Activated naive CD4-positive, alpha-beta T cell treated with anti-CD3 and anti-CD28 coated beads, Interleukin-2, amount 50 U/mL, for 24 hours (primary cell): ENCODE data around the gene SEMA5B.

ENCODE experiments used
- H3K27ac Mint-ChIP-seq: one replicate; pipeline ENCODE4 v1.8.0; 2021; ENCODE audit warnings: mild to moderate bottlenecking, mixed read lengths
- H3K27me3 Mint-ChIP-seq: one replicate; pipeline ENCODE4 v1.8.0; 2021; ENCODE audit warnings: mixed read lengths
- H3K36me3 Mint-ChIP-seq: one replicate; pipeline ENCODE4 v1.8.0; 2021; ENCODE audit warnings: mixed read lengths
- H3K4me1 Mint-ChIP-seq: one replicate; pipeline ENCODE4 v1.8.0; 2021; ENCODE audit warnings: mixed read lengths
- H3K4me3 Mint-ChIP-seq: one replicate; pipeline ENCODE4 v1.8.0; 2021; ENCODE audit warnings: mild to moderate bottlenecking, mixed read lengths
- H3K9me3 Mint-ChIP-seq: one replicate; pipeline ENCODE4 v1.8.0; 2021; ENCODE audit warnings: mixed read lengths

The SEMA5B gene, protein sequence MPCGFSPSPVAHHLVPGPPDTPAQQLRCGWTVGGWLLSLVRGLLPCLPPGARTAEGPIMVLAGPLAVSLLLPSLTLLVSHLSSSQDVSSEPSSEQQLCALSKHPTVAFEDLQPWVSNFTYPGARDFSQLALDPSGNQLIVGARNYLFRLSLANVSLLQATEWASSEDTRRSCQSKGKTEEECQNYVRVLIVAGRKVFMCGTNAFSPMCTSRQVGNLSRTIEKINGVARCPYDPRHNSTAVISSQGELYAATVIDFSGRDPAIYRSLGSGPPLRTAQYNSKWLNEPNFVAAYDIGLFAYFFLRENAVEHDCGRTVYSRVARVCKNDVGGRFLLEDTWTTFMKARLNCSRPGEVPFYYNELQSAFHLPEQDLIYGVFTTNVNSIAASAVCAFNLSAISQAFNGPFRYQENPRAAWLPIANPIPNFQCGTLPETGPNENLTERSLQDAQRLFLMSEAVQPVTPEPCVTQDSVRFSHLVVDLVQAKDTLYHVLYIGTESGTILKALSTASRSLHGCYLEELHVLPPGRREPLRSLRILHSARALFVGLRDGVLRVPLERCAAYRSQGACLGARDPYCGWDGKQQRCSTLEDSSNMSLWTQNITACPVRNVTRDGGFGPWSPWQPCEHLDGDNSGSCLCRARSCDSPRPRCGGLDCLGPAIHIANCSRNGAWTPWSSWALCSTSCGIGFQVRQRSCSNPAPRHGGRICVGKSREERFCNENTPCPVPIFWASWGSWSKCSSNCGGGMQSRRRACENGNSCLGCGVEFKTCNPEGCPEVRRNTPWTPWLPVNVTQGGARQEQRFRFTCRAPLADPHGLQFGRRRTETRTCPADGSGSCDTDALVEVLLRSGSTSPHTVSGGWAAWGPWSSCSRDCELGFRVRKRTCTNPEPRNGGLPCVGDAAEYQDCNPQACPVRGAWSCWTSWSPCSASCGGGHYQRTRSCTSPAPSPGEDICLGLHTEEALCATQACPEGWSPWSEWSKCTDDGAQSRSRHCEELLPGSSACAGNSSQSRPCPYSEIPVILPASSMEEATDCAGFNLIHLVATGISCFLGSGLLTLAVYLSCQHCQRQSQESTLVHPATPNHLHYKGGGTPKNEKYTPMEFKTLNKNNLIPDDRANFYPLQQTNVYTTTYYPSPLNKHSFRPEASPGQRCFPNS

GRCh38 chr3:123027292-123028232 is at the start of gene SEMA5B:
TSS of gene SEMA5B (minus strand) at chr3:123027763. CDS start at chr3:122961263, 66,500 bp downstream.
- Mint-ChIP-seq H3K36me3 (no peaks in the 10 kb centered on the region), H3K9me3 (no peaks in the 10 kb centered on the region), H3K27me3 (peaks cover 45% of the 10 kb centered on the region), H3K27ac (peak within 1 kb of the TSS; percentile 15), H3K4me1 (peaks cover 11% of the 10 kb centered on the region), H3K4me3 (peak within 1 kb of the TSS; percentile 83)

DNA sequence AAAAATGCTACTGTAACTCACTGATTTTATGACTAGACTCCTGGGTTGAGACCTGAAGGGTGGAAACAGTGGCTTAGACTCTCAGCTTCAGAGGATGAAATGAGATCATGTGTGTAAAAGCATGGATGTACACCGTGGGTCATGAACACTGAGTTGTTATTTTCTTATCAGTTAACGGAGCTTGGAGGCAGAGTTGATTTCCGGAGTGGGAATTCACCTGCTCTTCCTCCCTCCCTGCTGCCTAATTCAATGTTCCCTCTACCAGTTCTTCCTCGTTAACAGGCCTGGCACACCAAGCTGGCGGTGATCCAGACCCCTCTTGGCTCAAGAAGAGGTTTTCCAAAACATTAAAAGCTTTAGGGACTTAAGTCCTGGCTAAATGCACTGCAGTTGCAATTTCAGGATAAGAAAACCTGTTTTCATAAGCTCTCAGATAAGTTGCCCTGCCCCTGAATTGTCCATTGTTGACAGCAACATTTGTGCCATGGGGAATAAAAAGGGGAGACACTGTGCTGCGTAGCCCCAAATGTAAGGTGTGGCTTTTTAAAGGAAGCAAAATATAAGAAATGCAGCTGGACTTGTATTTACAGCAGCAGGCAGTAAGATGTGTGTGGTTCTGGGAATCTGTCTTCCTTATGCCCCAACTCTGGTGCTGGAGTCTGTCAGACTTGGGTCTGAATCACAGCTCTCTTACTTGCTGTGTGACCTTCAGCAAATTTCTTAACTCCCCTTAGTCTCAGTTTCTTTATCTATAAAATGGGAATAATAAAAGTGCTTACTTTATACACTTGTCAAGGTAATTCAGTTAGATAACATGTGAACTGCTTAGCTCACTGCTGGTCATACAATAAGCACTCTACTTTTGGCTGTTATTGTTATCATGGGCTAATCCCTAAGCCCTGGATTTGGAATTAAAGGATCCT is 49.2 kb upstream of the SEMA5B start:
- Mint-ChIP-seq H3K4me3 (no peak overlapping the region), H3K36me3 (peaks cover 6% of the 10 kb centered on the region), H3K27me3 (no peaks in the 10 kb centered on the region), H3K27ac (no peak overlapping the region), H3K4me1 (peaks cover 27% of the 10 kb centered on the region), H3K9me3 (no peaks in the 10 kb centered on the region)

- H3K4me1 Mint-ChIP-seq, result peaks cover 29% of the 10 kb centered on the region
- H3K9me3 Mint-ChIP-seq, result no peaks in the 10 kb centered on the region
- peaks cover 6% of the 10 kb centered on the region for H3K36me3 Mint-ChIP-seq
- H3K27ac Mint-ChIP-seq, result no peak overlapping the region
- H3K4me3 Mint-ChIP-seq, result no peak overlapping the region
- no peaks in the 10 kb centered on the region for H3K27me3 Mint-ChIP-seq
Observed at GRCh38 chr3:123076112-123076495, 48.5 kb upstream of the SEMA5B start.

DNA sequence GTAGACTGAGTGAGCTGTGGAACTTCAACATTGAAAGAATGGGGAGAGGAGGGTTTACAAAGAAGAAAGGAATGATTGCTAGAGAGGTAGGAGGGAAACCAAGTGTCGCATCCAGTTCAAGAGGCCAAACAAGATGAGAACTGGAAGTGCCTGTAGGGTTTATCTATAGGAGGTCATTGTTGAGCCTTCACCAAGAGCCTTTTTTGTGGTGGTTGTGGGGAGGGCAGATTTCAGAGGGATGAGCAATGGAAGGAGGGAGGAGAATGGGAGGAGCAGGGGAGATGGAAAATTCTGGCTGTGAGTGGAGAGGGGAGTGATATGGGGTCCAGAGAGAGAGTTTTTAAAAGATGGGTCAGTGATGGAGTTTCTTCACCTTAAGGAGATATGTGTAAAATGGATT is 47.8 kb upstream of the SEMA5B start:
- peaks cover 29% of the 10 kb centered on the region for H3K4me1 Mint-ChIP-seq

DNA sequence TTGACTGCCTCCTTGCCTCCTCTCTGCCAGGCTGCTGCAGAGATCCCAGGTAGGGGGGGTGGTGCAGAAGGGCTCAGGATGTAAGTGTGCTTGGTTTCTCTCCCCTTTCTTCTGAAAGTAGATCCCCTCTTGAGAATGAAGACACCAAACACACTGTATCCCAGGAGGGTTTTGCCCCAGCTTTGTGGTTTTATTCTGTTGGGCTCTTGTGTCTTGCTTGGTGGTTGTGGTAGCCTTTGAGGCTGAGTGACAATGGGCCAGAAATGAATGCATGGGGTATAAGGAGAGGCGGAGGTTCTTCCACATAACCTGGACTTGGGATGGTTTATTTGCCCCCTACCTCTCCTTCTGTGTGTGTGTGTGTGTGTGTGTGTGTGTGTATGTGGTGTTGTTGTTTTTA is 45.0 kb upstream of the SEMA5B start:
- Mint-ChIP-seq H3K4me3 (no peak overlapping the region), H3K27me3 (no peaks in the 10 kb centered on the region), H3K9me3 (no peaks in the 10 kb centered on the region), H3K27ac (no peak overlapping the region), H3K36me3 (peaks cover 4% of the 10 kb centered on the region), H3K4me1 (peaks cover 40% of the 10 kb centered on the region)

More for the DNA sequence above, 47.8 kb upstream of the SEMA5B start:
- Mint-ChIP-seq H3K4me3 (no peak overlapping the region), H3K27me3 (no peaks in the 10 kb centered on the region), H3K36me3 (peaks cover 6% of the 10 kb centered on the region), H3K9me3 (no peaks in the 10 kb centered on the region), H3K27ac (no peak overlapping the region)

- no peak overlapping the region for H3K27ac Mint-ChIP-seq
- H3K4me1 Mint-ChIP-seq, result peaks cover 40% of the 10 kb centered on the region
- no peaks in the 10 kb centered on the region for H3K27me3 Mint-ChIP-seq
- no peaks in the 10 kb centered on the region for H3K9me3 Mint-ChIP-seq
- peaks cover 4% of the 10 kb centered on the region for H3K36me3 Mint-ChIP-seq
- no peak overlapping the region for H3K4me3 Mint-ChIP-seq
Observed at GRCh38 chr3:123072152-123072551, 44.6 kb upstream of the SEMA5B start.

- Mint-ChIP-seq H3K27me3 (no peaks in the 10 kb centered on the region), H3K36me3 (peaks cover 4% of the 10 kb centered on the region), H3K4me1 (peaks cover 43% of the 10 kb centered on the region), H3K9me3 (no peaks in the 10 kb centered on the region), H3K4me3 (no peak overlapping the region), H3K27ac (peak overlapping the region; percentile 19)
Observed at GRCh38 chr3:123071581-123071980, 44.0 kb upstream of the SEMA5B start.

DNA sequence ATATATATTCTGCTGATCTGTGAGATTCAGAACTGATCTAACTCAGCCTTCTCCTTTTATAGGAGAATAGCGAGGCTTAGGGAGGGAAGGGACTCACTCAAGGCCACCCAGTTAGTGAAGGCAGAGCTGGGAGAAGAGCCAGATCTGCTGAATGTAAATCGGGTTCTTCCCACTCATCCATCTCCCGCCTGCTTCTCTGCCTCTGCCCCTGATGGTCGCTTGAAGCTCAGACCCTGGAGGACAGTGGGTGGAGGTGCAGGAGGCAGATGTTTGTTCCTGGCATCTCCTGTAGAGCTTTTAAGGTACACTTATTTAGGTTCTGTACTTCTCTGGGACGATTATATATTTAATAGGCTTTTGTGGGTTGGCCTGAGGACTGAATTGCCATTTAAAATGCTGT is 43.6 kb upstream of the SEMA5B start:
- peaks cover 47% of the 10 kb centered on the region for H3K4me1 Mint-ChIP-seq
- no peaks in the 10 kb centered on the region for H3K9me3 Mint-ChIP-seq
- H3K36me3 Mint-ChIP-seq, result peaks cover 4% of the 10 kb centered on the region
- no peaks in the 10 kb centered on the region for H3K27me3 Mint-ChIP-seq
- no peak overlapping the region for H3K4me3 Mint-ChIP-seq
- no peak overlapping the region for H3K27ac Mint-ChIP-seq

- Mint-ChIP-seq H3K9me3 (no peaks in the 10 kb centered on the region), H3K4me1 (peaks cover 42% of the 10 kb centered on the region), H3K27ac (no peak overlapping the region), H3K4me3 (no peak overlapping the region), H3K36me3 (peaks cover 4% of the 10 kb centered on the region), H3K27me3 (no peaks in the 10 kb centered on the region)
Observed at GRCh38 chr3:123070510-123070909, 42.9 kb upstream of the SEMA5B start.

GRCh38 chr3:123068601-123069381 is 41.2 kb upstream of the SEMA5B start:
- Mint-ChIP-seq H3K27ac (no peak overlapping the region), H3K9me3 (no peaks in the 10 kb centered on the region), H3K36me3 (peaks cover 4% of the 10 kb centered on the region), H3K4me1 (peaks cover 37% of the 10 kb centered on the region), H3K27me3 (no peaks in the 10 kb centered on the region), H3K4me3 (peak overlapping the region; percentile 97)

DNA sequence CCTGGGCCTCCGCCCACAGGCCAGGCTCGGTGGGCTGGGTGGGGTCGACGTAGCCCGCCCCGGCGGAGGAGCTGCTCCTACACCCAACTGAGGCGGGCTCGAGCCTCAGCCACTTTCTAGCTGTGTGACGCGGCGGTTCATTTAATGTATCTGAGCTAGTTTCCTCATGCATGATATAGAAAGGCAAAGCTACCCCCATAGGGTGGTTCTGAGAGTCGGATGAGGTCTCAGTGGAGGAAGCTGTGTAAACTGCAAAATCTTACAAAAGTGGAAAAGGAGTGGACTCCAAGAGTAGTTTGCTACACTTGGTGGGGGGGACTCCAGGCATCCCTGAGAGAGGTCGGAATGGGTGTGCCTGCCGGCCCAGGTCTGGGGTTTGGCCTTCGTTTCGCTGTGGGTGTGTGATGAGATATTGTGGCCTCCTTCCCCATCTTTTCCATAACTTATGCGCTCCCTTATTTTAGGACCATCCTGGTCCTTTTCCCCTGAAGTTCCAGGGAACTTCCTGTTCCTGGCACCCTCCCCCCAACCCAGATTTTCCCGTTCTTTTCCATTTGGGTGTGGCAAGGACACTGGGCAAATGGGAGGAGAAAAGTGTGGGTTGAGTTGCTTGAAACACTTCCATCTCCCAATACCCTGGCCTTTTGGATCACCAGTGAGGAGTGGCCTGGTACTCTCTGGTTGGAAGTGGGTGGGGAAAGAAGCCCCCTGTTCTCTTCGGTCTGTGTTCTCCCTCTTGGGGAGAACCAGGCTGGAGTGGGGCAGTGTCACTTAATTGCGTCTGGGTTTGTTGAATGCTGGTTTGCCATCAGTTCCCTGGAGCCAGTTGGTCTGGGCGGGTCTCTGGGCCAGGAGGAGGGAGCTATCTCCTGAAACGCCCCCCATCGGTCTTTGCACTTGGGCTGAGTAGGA is 40.4 kb upstream of the SEMA5B start:
- Mint-ChIP-seq H3K4me3 (peak overlapping the region; percentile 97), H3K9me3 (no peaks in the 10 kb centered on the region), H3K36me3 (peaks cover 4% of the 10 kb centered on the region), H3K4me1 (peaks cover 34% of the 10 kb centered on the region), H3K27ac (peak overlapping the region; percentile 79), H3K27me3 (no peaks in the 10 kb centered on the region)

DNA sequence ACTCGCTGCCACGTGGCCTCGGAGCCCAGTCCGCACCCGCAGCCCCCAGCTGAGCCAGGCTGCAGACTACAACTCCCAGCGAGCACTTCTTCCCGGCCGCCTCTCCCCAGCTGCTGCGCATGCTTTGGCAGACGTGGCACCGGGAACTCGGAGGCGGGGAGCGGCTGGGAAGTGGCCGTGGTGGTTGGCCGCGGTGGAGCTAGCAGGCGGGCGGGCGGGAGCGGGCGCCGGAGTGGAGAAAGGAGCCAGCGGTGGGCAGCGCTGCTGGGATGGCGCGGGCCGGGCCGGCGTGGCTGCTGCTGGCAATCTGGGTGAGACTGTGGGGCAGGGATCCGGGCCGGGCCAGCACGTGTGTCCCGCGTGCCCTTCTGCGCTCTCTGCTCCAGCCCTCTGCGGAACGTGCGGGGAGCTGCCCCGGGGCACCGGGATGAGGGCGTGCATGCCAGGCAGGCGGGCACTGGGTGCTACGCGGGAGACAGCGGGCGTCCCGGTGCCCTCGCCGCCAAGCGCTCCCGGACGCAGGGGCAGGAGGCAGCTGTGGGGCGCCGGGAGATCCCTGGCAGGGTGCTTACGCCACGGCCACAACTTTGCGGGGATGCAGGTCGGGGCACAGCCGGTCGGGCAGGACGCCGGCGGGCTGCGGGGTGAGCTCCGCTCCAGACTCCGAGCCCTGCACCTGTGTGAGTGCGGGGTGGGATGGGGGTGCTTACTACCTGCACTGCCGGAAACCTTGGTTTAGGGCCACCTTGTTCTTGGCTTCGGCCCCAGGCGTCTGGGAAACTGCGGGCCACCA is 39.5 kb upstream of the SEMA5B start, which contains the start of gene PDIA5:
TSS of gene PDIA5 (plus strand) at position 130 of the 793 bp plus-strand sequence. CDS start at position 270, 140 bp downstream.
- no peaks in the 10 kb centered on the region for H3K27me3 Mint-ChIP-seq
- no peaks in the 10 kb centered on the region for H3K9me3 Mint-ChIP-seq
- peak within 1 kb of the TSS; percentile 97 for H3K4me3 Mint-ChIP-seq
- H3K36me3 Mint-ChIP-seq, result peaks cover 2% of the 10 kb centered on the region
- H3K4me1 Mint-ChIP-seq, result peaks cover 30% of the 10 kb centered on the region
- H3K27ac Mint-ChIP-seq, result peak within 1 kb of the TSS; percentile 79
